Measurements from ENCODE around the gene TTYH2.

Gene TTYH2

GRCh38 chr17:74196541-74197317 lies 16.6 kb upstream of the TTYH2 start:
- DNase-seq, result no peak

- DNase-seq, result no peak
Observed at GRCh38 chr17:74197801-74198200, 15.6 kb upstream of the TTYH2 start.

- DNase-seq, result no peak
Observed at GRCh38 chr17:74198694-74199093, 14.7 kb upstream of the TTYH2 start.

GRCh38 chr17:74199306-74200092 lies 13.9 kb upstream of the TTYH2 start:
- no peak for DNase-seq

GRCh38 chr17:74200112-74200511 lies 13.3 kb upstream of the TTYH2 start:
- no peak for DNase-seq

GRCh38 chr17:74201250-74201649 lies 12.1 kb upstream of the TTYH2 start:
- no peak for DNase-seq

GRCh38 chr17:74201948-74202347 lies 11.4 kb upstream of the TTYH2 start:
- no peak for DNase-seq

GRCh38 chr17:74202938-74203337 lies 10.4 kb upstream of the TTYH2 start:
- DNase-seq, result no peak

GRCh38 chr17:74203439-74204240 lies 9.7 kb upstream of the TTYH2 start, which contains the start of gene RPL38:
Gene RPL38 (plus strand): TSS chr17:74203678. CDS start chr17:74203956, 278 bp downstream.
- DNase-seq, result no peak

GRCh38 chr17:74204474-74204873 lies 8.9 kb upstream of the TTYH2 start:
- DNase-seq, result no peak

- no peak for DNase-seq
Observed at GRCh38 chr17:74205274-74205673, 8.1 kb upstream of the TTYH2 start.

GRCh38 chr17:74206332-74206818 lies 7.0 kb upstream of the TTYH2 start:
- no peak for DNase-seq

GRCh38 chr17:74210191-74211140 lies 2.9 kb upstream of the TTYH2 start:
- no peak for DNase-seq

GRCh38 chr17:74211141-74211911 lies 2.0 kb upstream of the TTYH2 start:
- no peak for DNase-seq

- DNase-seq, result no peak
Observed at GRCh38 chr17:74211912-74212208, 1.5 kb upstream of the TTYH2 start.

- no peak for DNase-seq
Observed at GRCh38 chr17:74212209-74212912, 1.0 kb upstream of the TTYH2 start.

- no peak for DNase-seq
Observed at GRCh38 chr17:74213861-74214391, 555 bp downstream of the TTYH2 start.

- DNase-seq, result no peak
Observed at GRCh38 chr17:74214484-74215341, 1.3 kb downstream of the TTYH2 start.

GRCh38 chr17:74215342-74215727 lies 2.0 kb downstream of the TTYH2 start:
- DNase-seq, result no peak
